Mesenchymal stem cell (in vitro differentiated cells and primary cell): ENCODE data around the gene PTPN1.

Experiments
- DNase-seq: peaks from one replicate; pipeline ENCODE4 v3.0.0-alpha.2; 2013
- H2AFZ ChIP-seq: one replicate; pipeline ENCODE4 v1.6.1; 2013; ENCODE audit warnings: low read depth, mild to moderate bottlenecking, control low read depth, inconsistent platforms, low read length, moderate library complexity
- H2AK5ac ChIP-seq: 2 replicates; pipeline ENCODE4 v1.6.1; 2013; ENCODE audit warnings: low read length, moderate library complexity, mild to moderate bottlenecking, inconsistent platforms; ENCODE audit not compliant: severe bottlenecking
- H2BK120ac ChIP-seq: one replicate; pipeline ENCODE4 v1.6.1; 2013; ENCODE audit warnings: low read depth, mild to moderate bottlenecking, inconsistent platforms, low read length, moderate library complexity
- H2BK12ac ChIP-seq, 2 experiments: one replicate each; pipeline ENCODE4 v1.6.1; 2013; ENCODE audit warnings: inconsistent platforms in 2 of 2, low read length in 2 of 2, mild to moderate bottlenecking in 2 of 2, moderate library complexity in 2 of 2, control low read depth in 1 of 2
- H2BK15ac ChIP-seq: one replicate; pipeline ENCODE4 v1.6.1; 2013; ENCODE audit warnings: mild to moderate bottlenecking, low read depth, inconsistent platforms; ENCODE audit not compliant: poor library complexity, severe bottlenecking
- H2BK5ac ChIP-seq: 2 replicates; pipeline ENCODE4 v1.6.1; 2013; ENCODE audit warnings: low read depth, mild to moderate bottlenecking, low read length, control low read depth, inconsistent platforms; ENCODE audit not compliant: poor library complexity, severe bottlenecking
- H3K14ac ChIP-seq, 2 experiments: one replicate each; pipeline ENCODE4 v1.6.1; 2013; ENCODE audit warnings: inconsistent platforms in 2 of 2, low read length in 2 of 2, control low read depth in 1 of 2, mild to moderate bottlenecking in 1 of 2, moderate library complexity in 1 of 2
- H3K18ac ChIP-seq, 2 experiments: one replicate each; pipeline ENCODE4 v1.6.1; 2013; ENCODE audit warnings: inconsistent platforms in 2 of 2, low read length in 2 of 2, control low read depth in 1 of 2, low read depth in 1 of 2, mild to moderate bottlenecking in 1 of 2
- H3K23ac ChIP-seq, 2 experiments: one replicate each; pipeline ENCODE4 v1.6.1; 2013; ENCODE audit warnings: inconsistent platforms in 2 of 2, low read length in 2 of 2, mild to moderate bottlenecking in 2 of 2, moderate library complexity in 2 of 2, control low read depth in 1 of 2
- H3K27ac ChIP-seq: 2 replicates; pipeline ENCODE4 v1.5.1; 2013; ENCODE audit warnings: mild to moderate bottlenecking, moderate library complexity, low read length, control low read depth, inconsistent platforms; ENCODE audit not compliant: poor library complexity, severe bottlenecking
- H3K27me3 ChIP-seq, 2 experiments: 2 replicates each; pipeline versions ENCODE4 v1.6.1 to v1.7.0; 2013; ENCODE audit warnings: low read length in 2 of 2, mild to moderate bottlenecking in 2 of 2, moderate library complexity in 2 of 2, control low read depth in 1 of 2, inconsistent platforms in 1 of 2; ENCODE audit not compliant: control insufficient read depth in 1 of 2, insufficient read depth in 1 of 2
- H3K36me3 ChIP-seq, 2 experiments: 2 replicates each; pipeline versions ENCODE4 v1.6.1 to v1.7.0; 2013; ENCODE audit warnings: low read length in 2 of 2, control low read depth in 1 of 2, inconsistent platforms in 1 of 2, low read depth in 1 of 2, mild to moderate bottlenecking in 1 of 2; ENCODE audit not compliant: insufficient read depth in 2 of 2, control insufficient read depth in 1 of 2
- H3K4ac ChIP-seq, 2 experiments: one replicate each; pipeline ENCODE4 v1.6.1; 2013; ENCODE audit warnings: inconsistent platforms in 2 of 2, low read length in 2 of 2, mild to moderate bottlenecking in 2 of 2, moderate library complexity in 2 of 2, control low read depth in 1 of 2, low read depth in 1 of 2
- H3K4me1 ChIP-seq: 2 replicates; pipeline ENCODE4 v1.6.1; 2013; ENCODE audit warnings: low read depth, low read length, control low read depth; ENCODE audit not compliant: control insufficient read depth, insufficient read depth
- H3K4me2 ChIP-seq: 2 replicates; pipeline ENCODE4 v1.6.1; 2013; ENCODE audit warnings: low read length, mild to moderate bottlenecking, inconsistent platforms; ENCODE audit not compliant: poor library complexity, severe bottlenecking
- H3K4me3 ChIP-seq, 2 experiments: 2 replicates each; pipeline versions ENCODE4 v1.5.1 to v1.7.0; 2013; ENCODE audit warnings: low read length in 2 of 2, mild to moderate bottlenecking in 2 of 2, control low read depth in 1 of 2, low read depth in 1 of 2; ENCODE audit not compliant: insufficient read depth in 1 of 2
- H3K79me1 ChIP-seq: replicated peaks from 2 replicates; pipeline ENCODE4 v1.6.1; 2013; ENCODE audit warnings: mild to moderate bottlenecking, control low read depth, low read length, inconsistent platforms; ENCODE audit not compliant: poor library complexity, severe bottlenecking
- H3K9ac ChIP-seq: 2 replicates; pipeline ENCODE4 v1.7.0; 2013; ENCODE audit warnings: mild to moderate bottlenecking, low read length, moderate library complexity
- H3K9me3 ChIP-seq: 2 replicates; pipeline ENCODE4 v1.7.0; 2013; ENCODE audit warnings: mild to moderate bottlenecking, low read length; ENCODE audit not compliant: control insufficient read depth
- H4K8ac ChIP-seq: one replicate; pipeline ENCODE4 v1.6.1; 2013; ENCODE audit warnings: inconsistent platforms, mild to moderate bottlenecking, low read length, moderate library complexity
- H4K91ac ChIP-seq: one replicate; pipeline ENCODE4 v1.6.1; 2013; ENCODE audit warnings: mild to moderate bottlenecking, low read length, inconsistent platforms
- WGBS: methylation state at CpG from one replicate; pipeline ENCODE4 v1.1.7; 2013; ENCODE audit warnings: mixed read lengths; 5-methylcytosine and 5-hydroxymethylcytosine counted together

PTPN1 gene

DNA sequence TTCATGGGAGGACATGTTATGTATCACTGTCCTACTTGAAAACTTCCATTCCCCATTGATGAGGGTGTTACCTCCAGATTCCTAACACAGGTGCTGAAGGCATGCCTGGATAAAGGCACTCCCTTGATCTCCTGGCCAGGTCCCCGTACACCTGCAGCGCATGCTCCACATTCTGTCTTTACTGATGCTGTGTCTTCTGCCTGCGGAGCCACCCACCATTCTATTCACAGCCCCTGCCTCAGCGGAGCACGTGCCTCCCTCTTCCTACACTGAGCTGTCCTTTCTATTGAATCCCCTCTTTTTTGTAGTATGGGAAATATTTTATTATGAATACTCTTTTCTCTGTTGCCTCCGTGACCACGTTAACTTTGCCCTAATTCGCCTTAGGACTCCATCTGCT, 25.0 kb downstream of the PTPN1 start:
- no peaks in the 10 kb centered on the region for H3K79me1 ChIP-seq
- no peak overlapping the region for H3K4me3 ChIP-seq
- H3K4me2 ChIP-seq, result no peak overlapping the region
- no peaks in the 10 kb centered on the region for H3K9me3 ChIP-seq
- H3K27ac ChIP-seq, result peak overlapping the region; percentile 67
- peak overlapping the region; percentile 11 to 34 for H3K18ac ChIP-seq
- peak overlapping the region in 1 of 2 experiments; percentile 86 for H2BK12ac ChIP-seq
- 97% methylated on average over 5 of the region's 8 CpGs for WGBS
- no peak overlapping the region for H4K8ac ChIP-seq
- H2BK15ac ChIP-seq, result no peak overlapping the region
- H3K4ac ChIP-seq, result no peak overlapping the region
- peak overlapping the region; percentile 69 for H2AK5ac ChIP-seq
- H4K91ac ChIP-seq, result no peak overlapping the region
- peak overlapping the region in 1 of 2 experiments; percentile 78 for H3K23ac ChIP-seq
- no peak for DNase-seq
- no peak overlapping the region for H2BK5ac ChIP-seq
- peaks cover 25% of the 10 kb centered on the region for H3K4me1 ChIP-seq
- H3K9ac ChIP-seq, result peak overlapping the region; percentile 66
- H3K36me3 ChIP-seq, result peaks cover 0 to 2% of the 10 kb centered on the region in 2 experiments
- H3K14ac ChIP-seq, result peak overlapping the region in 1 of 2 experiments; percentile 75
- H2AFZ ChIP-seq, result no peak overlapping the region
- no peak overlapping the region for H2BK120ac ChIP-seq
- H3K27me3 ChIP-seq, result no peaks in the 10 kb centered on the region

DNA sequence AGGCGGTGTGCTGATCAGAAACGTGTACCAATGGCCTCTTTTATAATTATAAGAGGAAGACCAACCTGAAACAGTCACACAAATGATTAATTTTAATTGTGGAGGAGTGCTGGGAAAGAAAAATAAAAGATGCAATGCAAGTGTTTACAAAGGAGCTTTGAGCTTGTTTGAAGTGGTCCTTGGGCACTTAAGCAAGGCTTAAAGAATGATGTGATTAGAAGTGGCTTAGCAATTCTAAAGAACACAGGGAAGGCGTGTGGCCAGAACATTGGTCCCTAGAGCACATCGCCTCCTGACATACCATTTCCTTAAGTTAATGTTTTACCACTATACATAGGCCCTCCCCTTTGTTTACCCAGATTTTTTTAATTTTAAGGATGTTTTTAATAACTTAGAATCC, 26.1 kb downstream of the PTPN1 start:
- H3K27me3 ChIP-seq, result no peaks in the 10 kb centered on the region
- no peak overlapping the region for H3K4me3 ChIP-seq
- peaks cover 29% of the 10 kb centered on the region for H3K4me1 ChIP-seq
- peak; percentile 64 for DNase-seq
- H3K4ac ChIP-seq, result no peak overlapping the region
- H3K27ac ChIP-seq, result no peak overlapping the region
- no peak overlapping the region for H3K18ac ChIP-seq
- H3K9me3 ChIP-seq, result no peaks in the 10 kb centered on the region
- H2AK5ac ChIP-seq, result no peak overlapping the region
- H2BK5ac ChIP-seq, result no peak overlapping the region
- no peak overlapping the region for H4K8ac ChIP-seq
- no peak overlapping the region for H3K9ac ChIP-seq
- WGBS, result 62% methylated on average over 3 of the region's 4 CpGs
- H3K79me1 ChIP-seq, result no peaks in the 10 kb centered on the region
- no peak overlapping the region for H2AFZ ChIP-seq
- H3K4me2 ChIP-seq, result no peak overlapping the region
- H4K91ac ChIP-seq, result no peak overlapping the region
- no peak overlapping the region for H3K14ac ChIP-seq
- H2BK120ac ChIP-seq, result no peak overlapping the region
- no peak overlapping the region for H2BK12ac ChIP-seq
- H3K36me3 ChIP-seq, result peaks cover 2 to 7% of the 10 kb centered on the region in 2 experiments
- no peak overlapping the region for H2BK15ac ChIP-seq
- no peak overlapping the region for H3K23ac ChIP-seq

- Histone ChIP-seq H2BK12ac (peak overlapping the region in 1 of 2 experiments; percentile 32), H2AK5ac (peak overlapping the region; percentile 88), H4K91ac (no peak overlapping the region), H3K27me3 (no peaks in the 10 kb centered on the region), H3K27ac (peak overlapping the region; percentile 46), H3K23ac (no peak overlapping the region), H3K9me3 (no peaks in the 10 kb centered on the region), H3K4me3 (no peak overlapping the region), H2BK15ac (no peak overlapping the region), H4K8ac (no peak overlapping the region), H3K4ac (no peak overlapping the region), H2BK5ac (peak overlapping the region; percentile 39), H2BK120ac (no peak overlapping the region), H3K4me1 (peaks cover 26% of the 10 kb centered on the region), H3K9ac (no peak overlapping the region), H3K79me1 (no peaks in the 10 kb centered on the region), H2AFZ (no peak overlapping the region), H3K4me2 (no peak overlapping the region), H3K14ac (no peak overlapping the region), H3K36me3 (peaks cover 2 to 14% of the 10 kb centered on the region in 2 experiments), H3K18ac (peak overlapping the region in 1 of 2 experiments; percentile 48)
- DNase-seq, result no peak
- 88% methylated on average over 5 of the region's 7 CpGs for WGBS
Observed at GRCh38 chr20:50537546-50538201, 27.5 kb downstream of the PTPN1 start.

DNA sequence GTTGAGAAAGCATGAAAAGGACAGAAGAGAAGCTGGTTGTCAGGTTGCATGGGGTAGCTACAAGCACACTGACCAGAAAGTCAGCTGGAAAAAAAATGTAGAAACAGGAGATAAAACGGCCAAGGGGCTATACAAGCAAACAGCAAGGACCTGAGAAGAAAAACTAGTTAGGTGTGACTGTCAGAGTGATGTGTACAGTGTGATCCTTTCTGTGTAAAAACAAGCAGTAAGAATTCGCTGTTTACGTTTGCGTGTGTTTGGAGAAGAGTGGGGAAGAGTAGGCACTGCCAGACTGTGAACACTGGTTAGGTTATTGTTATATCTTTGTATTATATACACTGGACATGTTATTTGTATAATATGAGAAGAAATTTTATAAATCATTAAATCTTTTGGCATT, 28.1 kb downstream of the PTPN1 start:
- Histone ChIP-seq H2AK5ac (peak overlapping the region; percentile 61), H2AFZ (no peak overlapping the region), H2BK120ac (no peak overlapping the region), H3K4ac (no peak overlapping the region), H3K14ac (no peak overlapping the region), H3K4me3 (no peak overlapping the region), H3K23ac (no peak overlapping the region), H3K79me1 (no peaks in the 10 kb centered on the region), H4K8ac (no peak overlapping the region), H3K9ac (no peak overlapping the region), H3K18ac (no peak overlapping the region), H3K9me3 (no peaks in the 10 kb centered on the region), H2BK15ac (no peak overlapping the region), H2BK12ac (no peak overlapping the region), H3K36me3 (peaks cover 2 to 14% of the 10 kb centered on the region in 2 experiments), H3K27me3 (no peaks in the 10 kb centered on the region), H3K4me1 (peaks cover 25% of the 10 kb centered on the region), H3K27ac (peak overlapping the region; percentile 46), H3K4me2 (no peak overlapping the region), H2BK5ac (no peak overlapping the region), H4K91ac (no peak overlapping the region)
- WGBS, result 71% methylated on average over 4 of the region's 4 CpGs
- no peak for DNase-seq
